ENCODE data around the gene RAB44. TPM values are rescaled to one million over a fixed set of nuclear protein-coding genes. Genes with fewer than 3 reads are reported as not detected.

RAB44 gene
- total and polyA plus RNA-seq, 9 of the 15 experiments (the other 6 are each of a cell fraction or from before 2014, with no cell fraction given) = not detected

DNA sequence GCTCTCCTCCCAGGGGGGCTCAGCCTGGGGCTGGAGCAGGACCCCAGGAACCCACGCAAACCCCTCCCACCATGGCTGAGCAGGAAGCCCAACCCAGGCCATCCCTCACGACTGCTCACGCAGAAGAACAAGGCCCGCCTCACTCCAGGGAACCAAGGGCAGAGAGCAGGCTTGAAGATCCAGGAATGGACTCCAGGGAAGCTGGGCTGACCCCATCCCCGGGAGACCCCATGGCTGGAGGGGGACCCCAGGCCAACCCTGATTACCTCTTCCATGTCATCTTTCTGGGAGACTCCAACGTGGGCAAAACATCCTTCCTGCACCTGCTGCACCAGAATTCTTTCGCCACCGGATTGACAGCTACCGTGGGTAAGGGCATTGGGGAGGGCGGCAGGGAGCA is 24.7 kb downstream of the RAB44 start:
- peaks cover 21 to 71% of the 10 kb centered on the region in 2 experiments for H3K27me3 ChIP-seq (ENCODE audit: control insufficient read depth in 2 of 2, insufficient read depth in 2 of 2, low read length in 2 of 2)
- FAIRE-seq (no peak), ATAC-seq (no peak), DNase-seq (ENCODE audit: extremely low read depth in 1 of 4, low spot score in 3 of 4) (no peak)
- intact Hi-C loops (cut with micrococcal nuclease) = no loop called here
- 22% methylated on average over 10 of the region's 10 CpGs for WGBS (ENCODE audit: insufficient coverage, low coverage, missing lambda C conversion rate)
- BruUV-seq (replicated peaks) = no TSS peak
- no peaks in the 10 kb centered on the region for H3K36me3 ChIP-seq (ENCODE audit: control insufficient read depth, insufficient read depth, low read length)
- ChIA-PET POLR2A (interaction anchor here (0.6 to 1.2 kb wide), 5 partner anchors 13 to 1142 kb away, joined by 3 to 4 read pairs (median 3); no protein-coding TSS in a partner anchor), CTCF (ENCODE audit: low intra/inter-chr PET ratio) (interaction anchor here (0.6 to 0.9 kb wide), 2 partner anchors 107 to 112 kb away, joined by 5 read pairs; no protein-coding TSS in a partner anchor)
- peaks cover 0 to 9% of the 10 kb centered on the region in 2 experiments; a peak in 1 of 5 replicates for H3K4me1 ChIP-seq (replicated peaks in 1 of 2; ENCODE audit: control insufficient read depth in 2 of 2, insufficient read depth in 2 of 2, low read length in 2 of 2)
- H3K4me3 ChIP-seq = no peak overlapping the region
- in situ Hi-C loops (cut with MboI) = loop anchor here (10.0 kb wide), 1 partner anchor 108 kb away; no protein-coding TSS in a partner anchor
- H3K4me2 ChIP-seq (ENCODE audit: insufficient read depth, low read length) = no peak overlapping the region
- H3K9ac ChIP-seq (ENCODE audit: insufficient read depth in 1 of 2, low read depth in 2 of 2, low read length in 2 of 2) = no peak overlapping the region
- H3K79me2 ChIP-seq (ENCODE audit: control insufficient read depth, insufficient read depth, low read length) = no peaks in the 10 kb centered on the region
- H2AFZ ChIP-seq (ENCODE audit: low read depth, low read length) = no peak overlapping the region
- H4K20me1 ChIP-seq (replicated peaks; ENCODE audit: control insufficient read depth, insufficient read depth, low read length) = 0 out of 2 replicates have a peak, but pooled peaks cover 16% of the 10 kb centered on the region
- no peaks in the 10 kb centered on the region for H3K9me3 ChIP-seq (replicated peaks; ENCODE audit: control insufficient read depth, insufficient read depth, low read depth, low read length)
- TF ChIP-seq HMGN3 (IDR thresholded peaks at IDR 0.05; ENCODE audit: borderline replicate concordance, extremely low read depth, insufficient read length, low read depth, low read length) = no peak
- TF ChIP-seq, protein P1, sequence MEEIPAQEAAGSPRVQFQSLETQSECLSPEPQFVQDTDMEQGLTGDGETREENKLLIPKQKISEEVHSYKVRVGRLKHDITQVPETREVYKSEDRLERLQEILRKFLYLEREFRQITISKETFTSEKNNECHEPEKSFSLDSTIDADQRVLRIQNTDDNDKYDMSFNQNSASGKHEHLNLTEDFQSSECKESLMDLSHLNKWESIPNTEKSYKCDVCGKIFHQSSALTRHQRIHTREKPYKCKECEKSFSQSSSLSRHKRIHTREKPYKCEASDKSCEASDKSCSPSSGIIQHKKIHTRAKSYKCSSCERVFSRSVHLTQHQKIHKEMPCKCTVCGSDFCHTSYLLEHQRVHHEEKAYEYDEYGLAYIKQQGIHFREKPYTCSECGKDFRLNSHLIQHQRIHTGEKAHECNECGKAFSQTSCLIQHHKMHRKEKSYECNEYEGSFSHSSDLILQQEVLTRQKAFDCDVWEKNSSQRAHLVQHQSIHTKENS (CRISPR knock-in tag; IDR thresholded peaks at IDR 0.05) = no peak
- TF ChIP-seq, protein P2, sequence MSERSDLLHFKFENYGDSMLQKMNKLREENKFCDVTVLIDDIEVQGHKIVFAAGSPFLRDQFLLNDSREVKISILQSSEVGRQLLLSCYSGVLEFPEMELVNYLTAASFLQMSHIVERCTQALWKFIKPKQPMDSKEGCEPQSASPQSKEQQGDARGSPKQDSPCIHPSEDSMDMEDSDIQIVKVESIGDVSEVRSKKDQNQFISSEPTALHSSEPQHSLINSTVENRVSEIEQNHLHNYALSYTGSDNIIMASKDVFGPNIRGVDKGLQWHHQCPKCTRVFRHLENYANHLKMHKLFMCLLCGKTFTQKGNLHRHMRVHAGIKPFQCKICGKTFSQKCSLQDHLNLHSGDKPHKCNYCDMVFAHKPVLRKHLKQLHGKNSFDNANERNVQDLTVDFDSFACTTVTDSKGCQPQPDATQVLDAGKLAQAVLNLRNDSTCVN (CRISPR knock-in tag; IDR thresholded peaks at IDR 0.05) = no peak
- TF ChIP-seq NFIC (IDR thresholded peaks at IDR 0.05) = no peak
- TF ChIP-seq RAD21 (CRISPR knock-in tag; conservative IDR thresholded peaks at IDR 0.05 in 1 of 2, IDR thresholded peaks at IDR 0.05 in 1 of 2) = no peak
- no peak for TF ChIP-seq ZNF584 (CRISPR knock-in tag; IDR thresholded peaks at IDR 0.05; ENCODE audit: low read depth)
- no peak for TF ChIP-seq SMARCA4 (IDR thresholded peaks at IDR 0.05)
- TF ChIP-seq NEUROD1 (IDR thresholded peaks at IDR 0.05; ENCODE audit: borderline replicate concordance, low read depth, low read length, partially characterized antibody) = no peak
- TF ChIP-seq ZNF830 (CRISPR knock-in tag; IDR thresholded peaks at IDR 0.05) = no peak
- TF ChIP-seq FOXA1 (IDR thresholded peaks at IDR 0.05; ENCODE audit: borderline replicate concordance) = no peak
- TF ChIP-seq, protein P3, sequence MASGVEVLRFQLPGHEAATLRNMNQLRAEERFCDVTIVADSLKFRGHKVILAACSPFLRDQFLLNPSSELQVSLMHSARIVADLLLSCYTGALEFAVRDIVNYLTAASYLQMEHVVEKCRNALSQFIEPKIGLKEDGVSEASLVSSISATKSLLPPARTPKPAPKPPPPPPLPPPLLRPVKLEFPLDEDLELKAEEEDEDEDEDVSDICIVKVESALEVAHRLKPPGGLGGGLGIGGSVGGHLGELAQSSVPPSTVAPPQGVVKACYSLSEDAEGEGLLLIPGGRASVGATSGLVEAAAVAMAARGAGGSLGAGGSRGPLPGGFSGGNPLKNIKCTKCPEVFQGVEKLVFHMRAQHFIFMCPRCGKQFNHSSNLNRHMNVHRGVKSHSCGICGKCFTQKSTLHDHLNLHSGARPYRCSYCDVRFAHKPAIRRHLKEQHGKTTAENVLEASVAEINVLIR (CRISPR knock-in tag; IDR thresholded peaks at IDR 0.05) = no peak
- TF ChIP-seq, protein P4, sequence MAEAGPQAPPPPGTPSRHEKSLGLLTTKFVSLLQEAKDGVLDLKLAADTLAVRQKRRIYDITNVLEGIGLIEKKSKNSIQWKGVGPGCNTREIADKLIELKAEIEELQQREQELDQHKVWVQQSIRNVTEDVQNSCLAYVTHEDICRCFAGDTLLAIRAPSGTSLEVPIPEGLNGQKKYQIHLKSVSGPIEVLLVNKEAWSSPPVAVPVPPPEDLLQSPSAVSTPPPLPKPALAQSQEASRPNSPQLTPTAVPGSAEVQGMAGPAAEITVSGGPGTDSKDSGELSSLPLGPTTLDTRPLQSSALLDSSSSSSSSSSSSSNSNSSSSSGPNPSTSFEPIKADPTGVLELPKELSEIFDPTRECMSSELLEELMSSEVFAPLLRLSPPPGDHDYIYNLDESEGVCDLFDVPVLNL (CRISPR knock-in tag; IDR thresholded peaks at IDR 0.05; ENCODE audit: low read depth) = no peak
- no peak for TF ChIP-seq MCM3 (IDR thresholded peaks at IDR 0.05)
- no peak for TF ChIP-seq KDM2B (CRISPR knock-in tag; IDR thresholded peaks at IDR 0.05)
- no peak overlapping the region for H3K27ac ChIP-seq (ENCODE audit: extremely low read depth, low read depth, low read length)
- no peaks in the 10 kb centered on the region for H3K9me1 ChIP-seq (ENCODE audit: control insufficient read depth, insufficient read depth, low read length)

Data from K562 (cell line).